H1 (cell line): ENCODE measurements around the gene BRI3BP. TPM values are rescaled to one million over a fixed set of nuclear protein-coding genes. Genes with fewer than 3 reads are reported as not detected.
A peak's percentile ranks its signal among the peaks of the same experiment; 100 is the strongest.

Experiments used
- CTCF ChIA-PET: fragments of 300-600 bp; sonication (Branson Sonifier 250); formaldehyde crosslinking; loops from one replicate; lab custom pipeline; 2021; ENCODE audit not compliant: partially characterized antibody; lab: Charles Lee
- POLR2A ChIA-PET: fragments of 300-600 bp; sonication (Branson Sonifier 250); formaldehyde crosslinking; loops from one replicate; lab custom pipeline; 2021; ENCODE audit warnings: inconsistent platforms; ENCODE audit not compliant: partially characterized antibody; lab: Charles Lee
- DNase-seq, 2 experiments: peaks; one replicate each; pipeline versions ENCODE4 v3.0.0 to v3.0.0-alpha.2; 2010 to 2022; ENCODE audit warnings: low spot score in 2 of 2, low read depth in 1 of 2, mixed read lengths in 1 of 2
- FAIRE-seq: peaks from 2 replicates; lab custom pipeline; 2011; peaks lifted over from hg19 to GRCh38; lab: Jason Lieb, UNC
- H2AFZ ChIP-seq: 2 replicates; pipeline ENCODE4 v1.8.1; 2012; ENCODE audit warnings: low read length, inconsistent platforms
- H2AK5ac ChIP-seq: 2 replicates; pipeline ENCODE4 v1.6.1; 2013; ENCODE audit warnings: low read depth, low read length
- H2BK120ac ChIP-seq: replicated peaks from 2 replicates; pipeline ENCODE3; 2013; ENCODE audit warnings: low read depth, low read length, inconsistent platforms
- H2BK12ac ChIP-seq: 2 replicates; pipeline ENCODE4 v1.6.1; 2013; ENCODE audit warnings: low read depth, low read length
- H2BK15ac ChIP-seq: 2 replicates; pipeline ENCODE4 v1.6.1; 2013; ENCODE audit warnings: low read length
- H2BK20ac ChIP-seq: 2 replicates; pipeline ENCODE4 v1.6.1; 2013; ENCODE audit warnings: low read length
- H2BK5ac ChIP-seq: 2 replicates; pipeline ENCODE4 v1.6.1; 2013; ENCODE audit warnings: low read depth, low read length
- H3K14ac ChIP-seq: 2 replicates; pipeline ENCODE4 v1.6.1; 2013; ENCODE audit warnings: inconsistent platforms; ENCODE audit not compliant: insufficient read length
- H3K18ac ChIP-seq: 2 replicates; pipeline ENCODE4 v1.6.1; 2013; ENCODE audit warnings: low read length; ENCODE audit errors: extremely low read depth
- H3K23ac ChIP-seq: 2 replicates; pipeline ENCODE4 v1.6.1; 2013; ENCODE audit warnings: inconsistent platforms; ENCODE audit not compliant: insufficient read length
- H3K23me2 ChIP-seq: 2 replicates; pipeline ENCODE4 v1.6.1; 2013; ENCODE audit warnings: low read depth, low read length
- H3K27ac ChIP-seq: 2 replicates; pipeline ENCODE4 v1.6.1; 2011; ENCODE audit warnings: low read depth, low read length, inconsistent platforms
- H3K27me3 ChIP-seq, 4 experiments: replicated peaks in 1 of 4; 1 replicate in 1 of 4; 2 replicates in 3 of 4; pipeline versions ENCODE4 v1.6.1 to v1.8.1; 2011 to 2013; ENCODE audit warnings: low read length in 3 of 4, mild to moderate bottlenecking in 3 of 4, inconsistent platforms in 2 of 4, mixed read lengths in 2 of 4, moderate library complexity in 1 of 4; ENCODE audit not compliant: control insufficient read depth in 3 of 4, insufficient read depth in 3 of 4; ENCODE audit errors: extremely low read depth in 1 of 4
- H3K36me3 ChIP-seq, 4 experiments: 2 replicates each; pipeline versions ENCODE4 v1.6.1 to v1.8.1; 2011 to 2013; ENCODE audit warnings: mild to moderate bottlenecking in 4 of 4, low read length in 3 of 4, moderate library complexity in 2 of 4, control low read depth in 1 of 4, inconsistent platforms in 1 of 4; ENCODE audit not compliant: insufficient read depth in 4 of 4, control insufficient read depth in 2 of 4
- H3K4ac ChIP-seq: replicated peaks from 2 replicates; pipeline ENCODE3; 2013; ENCODE audit warnings: low read length, low read depth, mixed read lengths, inconsistent platforms; ENCODE audit not compliant: insufficient read length
- H3K4me1 ChIP-seq, 4 experiments: replicated peaks in 1 of 4; 1 replicate in 1 of 4; 2 replicates in 3 of 4; pipeline versions ENCODE4 v1.6.1 to v1.8.1; 2011 to 2013; ENCODE audit warnings: low read length in 3 of 4, inconsistent platforms in 2 of 4, mixed read lengths in 1 of 4; ENCODE audit not compliant: insufficient read depth in 4 of 4, control insufficient read depth in 3 of 4
- H3K4me2 ChIP-seq, 2 experiments: 2 replicates each; pipeline versions ENCODE4 v1.6.1 to v1.8.1; 2011 to 2013; ENCODE audit warnings: low read depth in 2 of 2, low read length in 2 of 2, control low read depth in 1 of 2, inconsistent platforms in 1 of 2, mild to moderate bottlenecking in 1 of 2; ENCODE audit not compliant: insufficient read depth in 1 of 2
- H3K4me3 ChIP-seq, 4 experiments: fragments of 200-600, 300-600 bp in 1 of 4; sonication (generic), shearing (Covaris generic), sonication (Bioruptor Twin) in 1 of 4; 2 replicates each; pipeline versions ENCODE4 v1.5.1 to v1.8.1; 2011 to 2016; ENCODE audit warnings: low read length in 4 of 4, low read depth in 3 of 4, control low read depth in 2 of 4, inconsistent platforms in 2 of 4, mild to moderate bottlenecking in 2 of 4, mixed read lengths in 1 of 4, moderate library complexity in 1 of 4; ENCODE audit not compliant: insufficient read depth in 2 of 4; ENCODE audit errors: extremely low read depth in 1 of 4
- H3K56ac ChIP-seq: replicated peaks from 2 replicates; pipeline ENCODE3; 2013; ENCODE audit warnings: low read depth, mild to moderate bottlenecking, mixed read lengths, low read length, inconsistent platforms; ENCODE audit not compliant: insufficient read length
- H3K79me1 ChIP-seq: 2 replicates; pipeline ENCODE4 v1.6.1; 2013; ENCODE audit warnings: low read depth, low read length, control low read depth
- H3K79me2 ChIP-seq, 2 experiments: 2 replicates each; pipeline versions ENCODE4 v1.6.1 to v1.8.1; 2012 to 2013; ENCODE audit warnings: low read length in 2 of 2, mild to moderate bottlenecking in 2 of 2, inconsistent platforms in 1 of 2; ENCODE audit not compliant: insufficient read depth in 2 of 2, control insufficient read depth in 1 of 2
- H3K9ac ChIP-seq, 4 experiments: replicated peaks in 1 of 4; 1 replicate in 1 of 4; 2 replicates in 3 of 4; pipeline versions ENCODE4 v1.6.1 to v1.8.1; 2011 to 2013; ENCODE audit warnings: low read depth in 3 of 4, low read length in 3 of 4, control low read depth in 2 of 4, mild to moderate bottlenecking in 2 of 4, moderate library complexity in 2 of 4, inconsistent platforms in 1 of 4; ENCODE audit errors: extremely low read depth in 1 of 4
- H3K9me3 ChIP-seq, 2 experiments: 2 replicates each; pipeline versions ENCODE4 v1.6.1 to v1.8.1; 2012 to 2013; ENCODE audit warnings: mild to moderate bottlenecking in 2 of 2, moderate library complexity in 2 of 2, control low read depth in 1 of 2, inconsistent platforms in 1 of 2, low read depth in 1 of 2, low read length in 1 of 2, mixed read lengths in 1 of 2; ENCODE audit not compliant: insufficient read depth in 2 of 2
- H4K20me1 ChIP-seq, 2 experiments: replicated peaks in 1 of 2; 2 replicates each; pipeline versions ENCODE3 to v1.8.1; 2011 to 2013; ENCODE audit warnings: inconsistent platforms in 2 of 2, low read length in 2 of 2, mild to moderate bottlenecking in 1 of 2; ENCODE audit not compliant: insufficient read depth in 2 of 2, control insufficient read depth in 1 of 2
- H4K5ac ChIP-seq: 2 replicates; pipeline ENCODE4 v1.6.1; 2013; ENCODE audit warnings: low read length, low read depth, mixed read lengths, inconsistent platforms; ENCODE audit not compliant: insufficient read length
- H4K8ac ChIP-seq: 2 replicates; pipeline ENCODE4 v1.8.0; 2013; ENCODE audit warnings: mild to moderate bottlenecking, moderate library complexity, low read length, inconsistent platforms; ENCODE audit not compliant: insufficient read depth; ENCODE audit errors: extremely low read depth
- H4K91ac ChIP-seq: replicated peaks from 2 replicates; pipeline ENCODE3; 2013; ENCODE audit warnings: low read length, mixed read lengths, inconsistent platforms; ENCODE audit not compliant: insufficient read length
- ASH2L ChIP-seq: fragments of 200-600, 300-600 bp; sonication (generic); IDR thresholded peaks from one replicate; pipeline ENCODE4 v1.7.1; 2017; ENCODE audit warnings: low read length
- ATF3 ChIP-seq: IDR thresholded peaks from 2 replicates; pipeline ENCODE4 v1.6.1; 2011; ENCODE audit warnings: low read depth, mild to moderate bottlenecking, low read length; ENCODE audit not compliant: insufficient read depth
- GABPA ChIP-seq: IDR thresholded peaks from 2 replicates; pipeline ENCODE4 v1.6.1; 2011; ENCODE audit warnings: mild to moderate bottlenecking, low read length, moderate library complexity, borderline replicate concordance; ENCODE audit not compliant: insufficient read depth
- HDAC6 ChIP-seq: IDR thresholded peaks from one replicate; pipeline ENCODE4 v1.7.1; 2012; ENCODE audit warnings: low read depth, mild to moderate bottlenecking, inconsistent platforms, low read length, moderate library complexity
- JUND ChIP-seq: IDR thresholded peaks from 2 replicates; pipeline ENCODE4 v1.6.1; 2011; ENCODE audit warnings: mild to moderate bottlenecking, improper control_type of control experiment, low read length
- KDM1A ChIP-seq: fragments of 200-600, 300-600 bp; sonication (generic); IDR thresholded peaks from 2 replicates; pipeline ENCODE4 v1.7.1; 2016; ENCODE audit warnings: mild to moderate bottlenecking, low read length, borderline replicate concordance
- POLR2A ChIP-seq, 2 experiments: IDR thresholded peaks; 1 replicate in 1 of 2; 2 replicates in 1 of 2; pipeline ENCODE4 v1.6.1; 2011; ENCODE audit warnings: low read depth in 2 of 2, low read length in 2 of 2, mild to moderate bottlenecking in 2 of 2; ENCODE audit errors: control extremely low read depth in 1 of 2
- POU5F1 ChIP-seq: IDR thresholded peaks from 2 replicates; pipeline ENCODE4 v1.6.1; 2011; ENCODE audit warnings: low read depth, mild to moderate bottlenecking, low read length, moderate library complexity
- RNF2 ChIP-seq: fragments of 200-900, 300-1000 bp; sonication (generic); IDR thresholded peaks from 2 replicates; pipeline ENCODE4 v1.7.1; 2016; ENCODE audit warnings: borderline replicate concordance, low read depth, mild to moderate bottlenecking, antibody characterized with exemption, low read length; ENCODE audit not compliant: poor library complexity, severe bottlenecking; ENCODE audit errors: missing control alignments
- SP4 ChIP-seq: IDR thresholded peaks from 2 replicates; pipeline ENCODE4 v1.6.1; 2012; ENCODE audit warnings: low read length, inconsistent platforms
- SRF ChIP-seq: IDR thresholded peaks from 2 replicates; pipeline ENCODE4 v1.6.1; 2011; ENCODE audit warnings: mild to moderate bottlenecking, low read depth, low read length, moderate library complexity
- TAF1 ChIP-seq: IDR thresholded peaks from 2 replicates; pipeline ENCODE4 v1.6.1; 2011; ENCODE audit warnings: mild to moderate bottlenecking, low read depth, low read length
- TBP ChIP-seq: IDR thresholded peaks from 2 replicates; pipeline ENCODE4 v1.6.1; 2011; ENCODE audit warnings: low read depth, low read length, improper control_type of control experiment
- TCF12 ChIP-seq: IDR thresholded peaks from 2 replicates; pipeline ENCODE4 v1.6.1; 2011; ENCODE audit warnings: low read depth, mild to moderate bottlenecking, low read length
- WGBS, 2 experiments: shearing (Covaris generic) in 1 of 2; methylation state at CpG; one replicate each; pipeline versions ENCODE4 v1.1.6 to v1.1.7; 2013 to 2015; ENCODE audit warnings: low lambda C conversion rate in 2 of 2, mixed read lengths in 2 of 2, inconsistent platforms in 1 of 2, low coverage in 1 of 2, missing lambda C conversion rate in 1 of 2; ENCODE audit not compliant: insufficient replicate concordance in 2 of 2, insufficient coverage in 1 of 2, insufficient read length in 1 of 2; ENCODE audit errors: extremely low coverage in 1 of 2, missing lambda C conversion rate in 1 of 2; 5-methylcytosine and 5-hydroxymethylcytosine counted together
- polyA plus RNA-seq, 7 experiments: library from polyadenylated mRNA; depleted of rRNA in 3 of 7; stranded (reverse) in 5 of 7; unstranded in 2 of 7; fragments of >200 nt in 5 of 7; fragments of 200-250 nt in 2 of 7; gene quantifications; 1 replicate in 5 of 7; 2 replicates in 1 of 7; 4 replicates in 1 of 7; pipeline versions ENCODE4 v1.2.1 to v1.2.3, GENCODE V29; 2011 to 2013; ENCODE audit warnings: missing spikeins in 2 of 7, mixed read lengths in 2 of 7
- total RNA-seq: library from RNA; stranded (reverse); fragmentation: NEBNext Ultra II Directional; extraction: Animal tissue kit (Norgen Biotek cat#: 25700); gene quantifications from 2 replicates; pipeline ENCODE4 v1.2.1, GENCODE V29; 2021

The BRI3BP gene
- total and polyA plus RNA-seq, 2 of the 8 experiments (the other 6 are each of a cell fraction or from before 2014, with no cell fraction given), result 5.4 to 14.2 TPM

GRCh38 chr12:124975276-124975675, 18.2 kb upstream of the BRI3BP start:
- H3K9me3 ChIP-seq, result no peaks in the 10 kb centered on the region
- ChIA-PET CTCF (interaction anchor here (1.2 kb wide), 1 partner anchor 95 kb away, joined by 3 read pairs; no protein-coding TSS in a partner anchor), POLR2A (interaction anchor here (0.8 to 1.8 kb wide), 3 partner anchors 8 to 35 kb away, joined by 3 to 5 read pairs (median 3); partner anchors contain the start of gene DHX37)
- H2AK5ac ChIP-seq, result no peak overlapping the region
- 97% methylated on average over 15 of the region's 15 CpGs; no CpG with 5 or more reads in 1 of the 2 experiments for WGBS, 2 experiments
- no peak overlapping the region for H3K9ac ChIP-seq
- peaks cover 3 to 4% of the 10 kb centered on the region in 2 experiments for H4K20me1 ChIP-seq
- no peaks in the 10 kb centered on the region for H3K27me3 ChIP-seq
- no peak overlapping the region for H2BK12ac ChIP-seq
- DNase-seq, result no peak
- H3K4ac ChIP-seq, result no peak overlapping the region
- FAIRE-seq, result no peak
- H3K56ac ChIP-seq, result no peak overlapping the region
- no peak overlapping the region for H3K14ac ChIP-seq
- no peak overlapping the region for H2AFZ ChIP-seq
- no peak overlapping the region for H2BK120ac ChIP-seq
- H3K23me2 ChIP-seq, result no peaks in the 10 kb centered on the region
- H2BK20ac ChIP-seq, result no peak overlapping the region
- H3K4me1 ChIP-seq, result no peaks in the 10 kb centered on the region
- H4K8ac ChIP-seq, result no peak overlapping the region
- no peak overlapping the region for H3K4me2 ChIP-seq
- no peak overlapping the region for H3K4me3 ChIP-seq
- H4K5ac ChIP-seq, result no peak overlapping the region
- H3K23ac ChIP-seq, result no peak overlapping the region
- peaks cover 33 to 63% (median 51%) of the 10 kb centered on the region in 4 experiments for H3K36me3 ChIP-seq
- H2BK5ac ChIP-seq, result peak overlapping the region; percentile 24; the same call in 1 of the 2 replicates
- H3K27ac ChIP-seq, result no peak overlapping the region
- no peak overlapping the region for H4K91ac ChIP-seq
- no peak overlapping the region for H3K18ac ChIP-seq
- no peaks in the 10 kb centered on the region for H3K79me2 ChIP-seq
- H3K79me1 ChIP-seq, result no peaks in the 10 kb centered on the region
- H2BK15ac ChIP-seq, result no peak overlapping the region
- TF ChIP-seq KDM1A (no peak), HDAC6 (no peak), POLR2A (IDR thresholded peaks at IDR 0.05; ENCODE audit: control extremely low read depth in 1 of 2, low read depth in 2 of 2, low read length in 2 of 2) (no peak), ATF3 (no peak), RNF2 (no peak), ASH2L (no peak), SP4 (no peak), POU5F1 (no peak), TAF1 (no peak), SRF (no peak), TBP (no peak), GABPA (no peak), TCF12 (no peak), JUND (no peak)
